NCI-H1436 (cell line): ENCODE data around the gene CPLX3.

Experiments
- DNase-seq: peaks from one replicate; lab custom pipeline; 2025; lab: John Stamatoyannopoulos, UW

CPLX3 gene

DNA sequence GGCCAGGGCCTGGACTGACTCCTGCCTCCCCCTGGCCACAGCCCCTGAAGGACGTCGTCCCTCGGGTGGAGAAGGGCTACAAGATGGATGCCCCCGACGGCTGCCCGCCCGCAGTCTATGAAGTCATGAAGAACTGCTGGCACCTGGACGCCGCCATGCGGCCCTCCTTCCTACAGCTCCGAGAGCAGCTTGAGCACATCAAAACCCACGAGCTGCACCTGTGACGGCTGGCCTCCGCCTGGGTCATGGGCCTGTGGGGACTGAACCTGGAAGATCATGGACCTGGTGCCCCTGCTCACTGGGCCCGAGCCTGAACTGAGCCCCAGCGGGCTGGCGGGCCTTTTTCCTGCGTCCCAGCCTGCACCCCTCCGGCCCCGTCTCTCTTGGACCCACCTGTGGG, 24.1 kb upstream of the CPLX3 start:
- DNase-seq = no peak

- DNase-seq = no peak
Measured at GRCh38 chr15:74802862-74803447, 23.5 kb upstream of the CPLX3 start.

DNA sequence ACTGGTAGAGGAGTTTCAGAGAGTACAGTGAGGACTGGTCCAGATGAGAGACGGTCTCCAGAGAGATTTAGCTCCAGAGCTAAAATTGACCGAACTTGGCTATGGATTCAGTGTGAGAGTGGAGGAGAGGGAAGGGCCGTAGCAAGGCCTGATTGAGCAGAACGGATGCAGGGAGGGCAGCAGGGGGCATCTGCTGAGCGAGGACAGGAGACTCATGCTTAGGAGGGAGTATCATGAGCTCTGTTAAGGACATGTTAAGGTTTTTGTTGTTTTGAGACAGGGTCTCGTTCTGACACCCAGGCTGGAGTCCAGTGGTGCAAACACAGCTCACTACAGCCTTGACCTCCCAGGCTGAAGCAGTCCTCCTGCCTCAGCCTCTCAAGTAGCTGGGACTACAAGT, 21.5 kb upstream of the CPLX3 start:
- DNase-seq = no peak

DNA sequence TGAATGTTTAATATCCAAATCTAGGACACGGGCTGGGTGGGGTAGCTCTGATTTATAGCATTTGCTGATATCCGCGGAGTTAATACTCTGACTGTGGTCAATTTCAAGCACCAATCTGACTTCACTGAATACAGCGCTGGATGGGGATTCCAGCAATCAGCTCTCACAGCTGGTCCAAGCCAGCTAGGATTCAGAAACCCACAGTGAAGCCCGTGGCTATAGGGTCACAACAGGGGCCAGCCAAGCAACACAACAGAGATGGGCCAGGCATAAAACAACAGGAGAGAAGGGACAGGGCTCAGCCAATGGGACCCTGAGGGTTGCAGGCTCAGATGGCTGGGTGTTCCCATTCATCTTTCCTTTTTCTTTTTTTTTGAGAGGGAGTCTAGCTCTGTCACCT, 19.1 kb upstream of the CPLX3 start:
- no peak for DNase-seq

- DNase-seq = no peak
Measured at GRCh38 chr15:74808078-74808839, 18.2 kb upstream of the CPLX3 start.

- DNase-seq = no peak
Measured at GRCh38 chr15:74808840-74809229, 17.6 kb upstream of the CPLX3 start.

DNA sequence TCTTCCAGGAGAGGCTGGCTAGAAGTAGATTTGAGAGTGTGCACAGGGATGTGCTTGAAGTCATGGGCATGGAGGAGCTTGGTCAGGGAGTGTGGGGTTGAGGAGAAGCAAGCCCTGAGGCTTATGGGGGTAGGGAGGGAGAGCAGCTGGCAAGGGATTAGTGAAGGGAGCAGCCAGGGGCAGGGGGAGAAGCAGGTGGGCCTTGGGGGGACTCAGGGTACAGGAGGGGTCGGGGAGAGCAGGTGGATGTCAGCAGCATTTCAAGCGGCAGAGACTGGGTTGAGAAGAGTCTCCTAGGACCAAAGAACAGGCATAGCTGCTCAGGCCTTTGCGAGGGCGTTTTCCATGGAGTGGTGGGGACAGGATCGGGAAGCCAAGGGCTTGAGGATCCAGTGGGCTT, 17.2 kb upstream of the CPLX3 start:
- DNase-seq = no peak

GRCh38 chr15:74809956-74810355, 16.5 kb upstream of the CPLX3 start:
- no peak for DNase-seq

DNA sequence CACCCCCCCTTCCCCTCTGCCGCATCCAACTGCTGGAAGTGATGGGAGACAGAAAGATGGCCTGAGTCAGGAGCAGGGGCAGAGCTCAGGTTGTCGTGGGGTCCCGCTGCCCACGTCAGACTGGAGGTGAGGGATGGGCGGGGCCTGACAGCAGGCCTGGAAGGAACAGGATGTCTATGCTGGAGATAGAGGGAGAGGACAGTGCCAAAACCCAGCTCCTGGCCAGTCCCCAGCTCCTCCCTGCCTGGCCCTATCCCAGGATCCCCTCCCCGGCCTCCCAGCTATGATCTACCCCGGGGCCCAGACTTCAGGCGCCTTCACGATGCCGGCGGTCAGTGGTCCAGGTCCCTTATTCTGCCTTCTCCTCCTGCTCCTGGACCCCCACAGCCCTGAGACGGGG, 13.9 kb upstream of the CPLX3 start, which contains the start of gene LMAN1L:
LMAN1L (plus strand) TSS at position 303 of the 400 bp plus-strand sequence; CDS start at position 323, 20 bp downstream.
- no peak for DNase-seq

- DNase-seq = no peak
Measured at GRCh38 chr15:74815121-74815934, 11.1 kb upstream of the CPLX3 start.

GRCh38 chr15:74815961-74816360, 10.5 kb upstream of the CPLX3 start:
- DNase-seq = no peak

DNA sequence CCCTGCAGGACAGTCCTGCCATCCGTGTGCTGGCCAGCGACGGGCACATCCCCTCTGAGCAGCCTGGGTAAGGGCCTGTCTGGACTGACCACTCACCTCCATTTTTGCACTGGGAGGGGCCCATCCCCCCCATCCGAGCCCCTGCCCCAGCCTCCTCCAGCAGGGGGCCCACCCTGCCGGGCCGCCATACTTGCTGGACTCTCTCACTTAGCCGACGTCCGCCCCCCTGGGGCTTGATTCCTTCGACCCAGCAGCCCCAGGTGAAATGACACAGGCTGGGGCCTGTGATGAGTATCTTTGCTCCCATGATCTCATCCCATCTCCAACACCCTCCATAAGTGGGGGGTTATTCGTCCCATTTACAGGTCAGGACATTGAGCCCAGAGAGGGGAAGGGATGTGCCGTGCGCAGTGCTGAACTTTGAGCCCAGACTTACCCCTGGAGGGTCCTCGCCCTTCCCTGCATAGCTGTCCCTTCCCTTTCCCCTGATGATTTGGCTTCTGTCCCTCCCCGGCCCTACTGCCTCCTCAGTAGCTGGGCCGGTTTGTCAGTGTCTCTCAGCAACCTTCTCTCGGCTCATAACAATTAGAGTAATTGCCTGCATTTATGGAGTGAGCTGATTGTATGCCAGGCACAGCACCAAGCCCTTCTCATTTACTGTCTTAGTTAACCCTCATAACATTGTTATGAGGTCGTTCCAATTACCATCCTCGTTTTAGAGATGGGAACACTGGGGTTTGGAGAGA, 9.6 kb upstream of the CPLX3 start:
- peak; percentile 44 for DNase-seq

DNA sequence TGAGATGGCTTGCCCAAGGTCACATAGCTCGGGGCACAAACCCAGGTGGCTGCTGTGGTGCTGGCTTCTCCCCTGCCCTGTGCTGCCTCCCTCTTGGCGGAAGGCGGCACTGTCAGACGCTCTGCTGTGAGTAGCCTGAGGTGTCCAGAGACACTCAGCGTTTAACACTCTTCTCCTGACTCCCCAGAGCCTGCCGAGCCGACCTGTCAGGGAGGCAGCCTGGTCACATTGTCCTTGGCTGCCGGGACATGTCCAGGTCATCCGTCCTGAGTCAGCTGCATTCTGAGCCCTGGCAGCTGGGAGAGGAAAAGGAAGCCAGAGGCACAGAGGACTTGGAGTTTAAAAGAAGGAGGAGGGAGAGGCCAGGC, 9.1 kb upstream of the CPLX3 start:
- peak; percentile 44 for DNase-seq

DNA sequence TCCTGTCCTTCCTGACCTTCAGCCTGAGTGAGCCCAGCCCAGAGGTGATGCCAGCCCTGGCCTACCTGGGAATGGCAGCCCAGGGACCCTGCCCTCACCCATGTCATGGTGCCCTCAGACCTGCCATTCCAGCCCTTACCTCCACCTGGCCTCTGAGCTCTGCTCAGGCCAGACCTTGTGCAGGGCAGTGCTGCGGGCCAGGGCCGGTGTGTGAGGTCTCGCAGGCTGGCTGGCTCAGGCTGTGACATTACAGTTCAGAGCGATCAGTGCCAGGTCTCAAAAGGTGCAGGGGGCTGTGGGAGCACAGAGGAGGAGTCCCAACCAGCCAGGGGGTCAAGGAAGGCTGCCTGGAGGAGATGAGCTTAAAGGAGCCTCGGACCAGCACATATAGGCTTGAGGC, 6.4 kb upstream of the CPLX3 start:
- DNase-seq = no peak

- no peak for DNase-seq
Measured at GRCh38 chr15:74821091-74821789, 5.2 kb upstream of the CPLX3 start.

GRCh38 chr15:74821790-74822158, 4.7 kb upstream of the CPLX3 start:
- DNase-seq = no peak

DNA sequence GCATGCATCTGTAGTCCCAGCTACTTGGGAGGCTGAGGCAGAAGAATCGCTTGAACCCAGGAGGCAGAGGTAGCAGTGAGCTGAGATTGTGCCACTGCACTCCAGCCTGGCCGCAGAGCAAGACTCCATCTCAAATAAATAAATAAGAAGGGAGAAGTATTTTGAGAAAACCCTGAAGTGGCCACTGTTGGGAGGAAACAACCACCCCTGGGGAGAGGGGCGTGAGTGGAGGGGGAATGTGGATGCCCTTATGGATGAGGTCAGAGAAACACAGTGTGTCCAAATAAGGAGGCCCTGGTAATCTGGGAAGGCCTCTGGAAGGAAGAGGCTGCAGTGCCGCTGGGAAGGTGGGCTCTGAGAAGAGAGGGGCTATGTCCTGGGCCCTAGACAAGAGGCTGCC, 4.2 kb upstream of the CPLX3 start:
- no peak for DNase-seq

GRCh38 chr15:74823324-74823723, 3.1 kb upstream of the CPLX3 start:
- no peak for DNase-seq

DNA sequence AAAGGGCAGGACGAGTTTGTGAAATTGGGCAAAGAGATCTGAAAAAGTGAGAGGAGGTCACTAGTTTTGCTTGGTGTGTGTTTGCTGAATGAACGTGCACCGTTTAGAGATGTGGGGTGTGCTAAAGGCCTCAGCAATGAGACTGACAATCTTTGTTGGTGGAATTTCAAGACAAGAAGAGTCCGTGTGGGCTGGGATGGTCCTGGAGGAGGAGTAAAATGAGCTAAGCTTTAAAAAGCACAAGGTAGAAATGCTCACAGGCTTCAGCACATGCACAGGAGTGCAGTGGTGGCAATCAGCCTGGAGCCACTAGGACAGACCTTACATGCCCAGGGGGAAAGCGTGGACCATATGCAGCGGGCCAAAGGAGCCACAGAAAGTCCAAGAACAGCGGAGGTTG, 1.5 kb upstream of the CPLX3 start:
- no peak for DNase-seq

GRCh38 chr15:74825866-74826265, 561 bp upstream of the CPLX3 start:
- DNase-seq = no peak

DNA sequence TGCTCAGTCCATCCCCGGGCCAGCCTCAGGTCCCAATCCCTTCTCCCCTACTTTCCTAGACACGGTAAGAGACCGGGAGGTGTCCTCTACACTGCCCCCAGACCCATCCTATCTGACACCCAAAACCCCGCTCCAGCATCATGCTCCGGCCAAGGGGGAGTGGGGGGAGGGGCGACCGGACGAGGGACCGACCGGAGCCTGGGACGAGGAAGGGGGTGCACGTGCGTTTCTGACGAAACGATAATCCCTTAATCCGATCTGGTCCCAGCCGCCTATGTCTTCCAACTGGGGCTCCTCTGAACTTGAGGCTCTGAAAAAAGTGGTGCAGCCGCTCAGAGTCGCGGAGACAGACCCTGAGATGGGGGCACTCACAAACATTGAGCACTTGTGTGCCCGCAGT, 494 bp downstream of the CPLX3 start:
- no peak for DNase-seq

GRCh38 chr15:74827614-74828013, 1.2 kb downstream of the CPLX3 start:
- DNase-seq = no peak
